SU-DHL-6 (cell line): ENCODE data around the gene NOP56.

ENCODE experiments used
- H2AFZ ChIP-seq: fragments of 200-600 bp; sonication (generic); 2 replicates; pipeline ENCODE4 v1.6.1; 2014; ENCODE audit warnings: low read depth, mild to moderate bottlenecking, moderate library complexity, mixed read lengths, antibody characterized with exemption, low read length; ENCODE audit not compliant: severe bottlenecking
- H3F3A ChIP-seq: fragments of 200-600 bp; shearing (Covaris generic); 2 replicates; pipeline ENCODE4 v1.6.0; 2016; ENCODE audit warnings: antibody characterized with exemption, mild to moderate bottlenecking; ENCODE audit not compliant: insufficient read depth
- H3K27ac ChIP-seq: fragments of 200-600 bp; sonication (generic); 2 replicates; pipeline ENCODE4 v1.5.1; 2016; ENCODE audit warnings: low read depth, mild to moderate bottlenecking, low read length, moderate library complexity, mixed read lengths
- H3K27me3 ChIP-seq: fragments of 200-600 bp; sonication (generic), shearing (Covaris generic); 2 replicates; pipeline ENCODE4 v1.6.0; 2014; ENCODE audit warnings: mild to moderate bottlenecking, low read length
- H3K36me3 ChIP-seq: fragments of 200-600 bp; sonication (generic); 2 replicates; pipeline ENCODE4 v1.6.1; 2014; ENCODE audit warnings: mild to moderate bottlenecking, low read length, mixed read lengths
- H3K4me2 ChIP-seq: fragments of 300-600, 200-600 bp; shearing (Covaris generic), sonication (generic); 2 replicates; pipeline ENCODE4 v1.6.0; 2014; ENCODE audit warnings: low read length, low read depth, mild to moderate bottlenecking; ENCODE audit not compliant: poor library complexity, severe bottlenecking
- H3K4me3 ChIP-seq: fragments of 200-600 bp; sonication (generic); 2 replicates; pipeline ENCODE4 v1.5.1; 2014; ENCODE audit warnings: antibody characterized with exemption, low read length, mild to moderate bottlenecking, mixed read lengths; ENCODE audit not compliant: insufficient read depth, poor library complexity, severe bottlenecking
- H3K79me2 ChIP-seq: fragments of 200-600 bp; sonication (generic); 2 replicates; pipeline ENCODE4 v1.6.1; 2014; ENCODE audit warnings: mild to moderate bottlenecking, low read length, moderate library complexity; ENCODE audit not compliant: insufficient read depth
- H3K9ac ChIP-seq: fragments of 200-600 bp; sonication (generic); 2 replicates; pipeline ENCODE4 v1.7.0; 2014; ENCODE audit warnings: mild to moderate bottlenecking, low read length
- H3K9me2 ChIP-seq: fragments of 200-600 bp; sonication (generic); replicated peaks from 2 replicates; pipeline ENCODE4 v1.6.1; 2014; ENCODE audit warnings: low read length; ENCODE audit not compliant: insufficient read depth
- H3K9me3 ChIP-seq: fragments of 200-600 bp; sonication (generic); 2 replicates; pipeline ENCODE4 v1.6.1; 2014; ENCODE audit warnings: low read length, mixed read lengths; ENCODE audit not compliant: insufficient read depth
- H4K20me1 ChIP-seq: fragments of 200-600 bp; sonication (generic); 2 replicates; pipeline ENCODE4 v1.6.1; 2014; ENCODE audit warnings: low read depth, mild to moderate bottlenecking, antibody characterized with exemption, low read length, moderate library complexity, mixed read lengths
- EZH2phosphoT487 ChIP-seq: fragments of 200-600 bp; sonication (generic), shearing (Covaris generic); conservative IDR thresholded peaks from 2 replicates; pipeline ENCODE4 v1.6.1; 2018; ENCODE audit warnings: mild to moderate bottlenecking, antibody characterized with exemption, low read length, moderate library complexity, mixed read lengths
- TF ChIP-seq, protein P1 (sequence below): fragments of 200-600 bp; sonication (generic); IDR thresholded peaks from one replicate; pipeline ENCODE4 v1.5.1; 2017; ENCODE audit warnings: antibody characterized with exemption, mild to moderate bottlenecking, low read length, moderate library complexity; ENCODE audit not compliant: insufficient read depth, poor library complexity, severe bottlenecking

NOP56 gene

DNA sequence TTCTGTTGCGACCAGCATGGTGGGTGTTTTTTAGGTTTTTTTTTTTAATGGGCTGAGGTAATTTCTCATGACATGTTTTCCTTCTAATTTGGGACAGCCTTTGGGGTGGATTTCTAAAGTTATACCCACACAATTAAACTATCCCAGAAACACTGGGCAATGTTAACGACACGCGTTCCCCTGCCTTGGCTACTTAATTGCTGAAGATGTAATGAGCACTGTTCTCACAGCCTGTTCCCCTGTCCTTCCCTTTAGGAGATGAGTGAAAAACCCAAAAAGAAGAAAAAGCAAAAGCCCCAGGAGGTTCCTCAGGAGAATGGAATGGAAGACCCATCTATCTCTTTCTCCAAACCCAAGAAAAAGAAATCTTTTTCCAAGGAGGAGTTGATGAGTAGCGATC lies 5.2 kb downstream of the NOP56 start:
- Histone ChIP-seq H3K36me3 (peaks cover 43% of the 10 kb centered on the region), H3K27ac (no peak overlapping the region), H3K4me3 (no peak overlapping the region), H3K9me3 (no peaks in the 10 kb centered on the region), H3K9ac (no peak overlapping the region), H2AFZ (no peak overlapping the region), H3K79me2 (peaks cover 28% of the 10 kb centered on the region), H3K4me2 (no peak overlapping the region), H3K27me3 (no peaks in the 10 kb centered on the region), H3F3A (peaks cover 74% of the 10 kb centered on the region), H3K9me2 (no peaks in the 10 kb centered on the region), H4K20me1 (peaks cover 24% of the 10 kb centered on the region; the same call in 1 of the 2 replicates)
- TF ChIP-seq EZH2phosphoT487, result no peak
- TF ChIP-seq, protein P1, sequence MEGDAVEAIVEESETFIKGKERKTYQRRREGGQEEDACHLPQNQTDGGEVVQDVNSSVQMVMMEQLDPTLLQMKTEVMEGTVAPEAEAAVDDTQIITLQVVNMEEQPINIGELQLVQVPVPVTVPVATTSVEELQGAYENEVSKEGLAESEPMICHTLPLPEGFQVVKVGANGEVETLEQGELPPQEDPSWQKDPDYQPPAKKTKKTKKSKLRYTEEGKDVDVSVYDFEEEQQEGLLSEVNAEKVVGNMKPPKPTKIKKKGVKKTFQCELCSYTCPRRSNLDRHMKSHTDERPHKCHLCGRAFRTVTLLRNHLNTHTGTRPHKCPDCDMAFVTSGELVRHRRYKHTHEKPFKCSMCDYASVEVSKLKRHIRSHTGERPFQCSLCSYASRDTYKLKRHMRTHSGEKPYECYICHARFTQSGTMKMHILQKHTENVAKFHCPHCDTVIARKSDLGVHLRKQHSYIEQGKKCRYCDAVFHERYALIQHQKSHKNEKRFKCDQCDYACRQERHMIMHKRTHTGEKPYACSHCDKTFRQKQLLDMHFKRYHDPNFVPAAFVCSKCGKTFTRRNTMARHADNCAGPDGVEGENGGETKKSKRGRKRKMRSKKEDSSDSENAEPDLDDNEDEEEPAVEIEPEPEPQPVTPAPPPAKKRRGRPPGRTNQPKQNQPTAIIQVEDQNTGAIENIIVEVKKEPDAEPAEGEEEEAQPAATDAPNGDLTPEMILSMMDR, result no peak

DNA sequence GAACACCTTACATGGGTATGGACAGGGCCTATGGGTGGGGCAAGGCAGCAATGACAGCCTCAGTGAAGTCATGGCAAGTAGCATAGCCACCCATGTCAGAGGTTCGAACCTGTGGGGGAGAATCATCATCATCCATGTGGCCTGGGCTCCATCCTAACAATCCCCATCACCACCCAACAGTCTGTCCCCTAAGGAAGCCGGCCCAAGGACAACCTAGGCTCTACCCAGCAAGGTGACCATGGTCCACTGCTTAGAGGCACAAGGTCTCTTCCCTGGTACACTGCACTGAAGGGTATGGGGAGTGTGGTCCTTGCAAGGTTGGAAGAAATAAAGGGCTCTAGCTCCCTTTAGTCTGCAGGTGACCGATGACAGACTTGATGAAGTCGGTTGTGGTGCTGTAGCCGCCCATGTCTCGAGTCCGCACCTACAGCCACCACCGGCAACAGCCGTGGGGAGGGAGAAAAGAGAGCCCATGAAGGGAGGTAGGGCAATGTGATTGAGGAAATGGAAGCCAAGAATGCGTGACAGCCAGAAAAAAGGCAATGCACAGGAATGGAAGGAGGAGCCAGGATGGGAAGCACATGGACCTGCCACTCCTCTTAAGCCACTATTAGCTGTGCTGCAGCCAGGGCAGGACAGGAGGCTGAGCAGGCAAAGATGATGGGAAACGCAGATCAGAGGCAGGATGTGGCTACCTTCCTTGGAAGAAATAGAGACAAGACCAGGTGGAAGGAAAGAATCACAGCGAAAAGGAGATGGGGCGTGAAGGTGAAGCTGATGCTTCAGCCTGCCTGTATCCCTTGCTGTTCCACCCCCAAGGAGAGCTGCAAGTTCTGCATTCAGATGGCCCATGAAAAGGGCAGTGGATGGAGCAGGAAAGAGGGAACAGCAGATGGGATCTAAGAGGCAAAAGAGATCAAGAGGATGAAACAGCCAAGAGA lies 6.3 kb downstream of the NOP56 start:
- TF ChIP-seq, protein P1, result no peak
- no peak for TF ChIP-seq EZH2phosphoT487
- no peaks in the 10 kb centered on the region for H3K27me3 ChIP-seq
- no peaks in the 10 kb centered on the region for H3K9me2 ChIP-seq
- H3K27ac ChIP-seq, result no peak overlapping the region
- H3K9me3 ChIP-seq, result no peaks in the 10 kb centered on the region
- H3K4me3 ChIP-seq, result no peak overlapping the region
- H3K9ac ChIP-seq, result no peak overlapping the region
- peaks cover 27% of the 10 kb centered on the region for H3K79me2 ChIP-seq
- H4K20me1 ChIP-seq, result peaks cover 24% of the 10 kb centered on the region; the same call in 1 of the 2 replicates
- peaks cover 67% of the 10 kb centered on the region for H3F3A ChIP-seq
- no peak overlapping the region for H3K4me2 ChIP-seq
- H3K36me3 ChIP-seq, result peaks cover 37% of the 10 kb centered on the region
- no peak overlapping the region for H2AFZ ChIP-seq

DNA sequence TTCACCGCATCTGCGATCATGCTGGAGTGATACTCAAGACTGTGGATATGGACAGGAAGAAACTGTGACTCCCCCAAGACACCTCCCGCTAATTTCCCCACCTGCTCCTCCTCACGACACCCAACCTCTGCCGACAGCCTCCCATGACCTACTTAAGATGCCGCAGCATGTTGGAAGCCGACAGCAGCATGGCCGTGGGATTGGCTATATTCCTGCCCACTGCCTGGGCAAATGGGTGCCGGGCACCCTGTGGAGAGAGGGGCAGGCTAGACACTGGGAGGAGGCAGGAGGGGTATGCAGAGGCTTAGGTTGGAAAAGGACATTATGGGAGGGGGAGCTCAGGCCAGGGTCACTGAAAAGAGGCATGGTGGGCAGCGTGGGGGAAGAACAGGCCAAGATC lies 7.1 kb downstream of the NOP56 start:
- Histone ChIP-seq H3K9me2 (no peaks in the 10 kb centered on the region), H3K36me3 (peaks cover 29% of the 10 kb centered on the region), H3K4me2 (no peak overlapping the region), H4K20me1 (peaks cover 15% of the 10 kb centered on the region; the same call in 1 of the 2 replicates), H3K79me2 (peaks cover 22% of the 10 kb centered on the region), H3K9ac (no peak overlapping the region), H2AFZ (no peak overlapping the region), H3F3A (peaks cover 59% of the 10 kb centered on the region), H3K9me3 (no peaks in the 10 kb centered on the region), H3K27me3 (no peaks in the 10 kb centered on the region), H3K27ac (no peak overlapping the region), H3K4me3 (no peak overlapping the region)
- TF ChIP-seq, protein P1, result no peak
- no peak for TF ChIP-seq EZH2phosphoT487
